HG03342 (cell line): ENCODE results near the gene C17orf114.

Experiments used
- ATAC-seq: cut with Tn5 transposase; IDR thresholded peaks from one replicate; pipeline ENCODE4 v1.9.1; 2021; ENCODE audit warnings: mild to moderate bottlenecking, moderate library complexity; ENCODE audit not compliant: unreplicated experiment

The C17orf114 gene

GRCh38 chr17:4802228-4802627 lies at the start of gene C17orf114:
TSS of gene C17orf114 (minus strand) at chr17:4802328.
- no peak for ATAC-seq

- no peak for ATAC-seq
Measured at GRCh38 chr17:4851084-4851483, 49.0 kb upstream of the C17orf114 start.

- ATAC-seq: no peak
Measured at GRCh38 chr17:4850246-4850645, 48.1 kb upstream of the C17orf114 start.

- ATAC-seq: no peak
Measured at GRCh38 chr17:4849011-4849536, 46.9 kb upstream of the C17orf114 start.

GRCh38 chr17:4846635-4847390 lies 44.7 kb upstream of the C17orf114 start:
- ATAC-seq: no peak

GRCh38 chr17:4845118-4845517 lies 43.0 kb upstream of the C17orf114 start:
- ATAC-seq: no peak

- ATAC-seq: no peak
Measured at GRCh38 chr17:4843321-4844000, 41.3 kb upstream of the C17orf114 start.

GRCh38 chr17:4842376-4842775 lies 40.2 kb upstream of the C17orf114 start:
- ATAC-seq: no peak

GRCh38 chr17:4840893-4841242 lies 38.7 kb upstream of the C17orf114 start:
- no peak for ATAC-seq

- ATAC-seq: no peak
Measured at GRCh38 chr17:4839965-4840892, 38.1 kb upstream of the C17orf114 start.

GRCh38 chr17:4839221-4839620 lies 37.1 kb upstream of the C17orf114 start:
- ATAC-seq: no peak

GRCh38 chr17:4838309-4838785 lies 36.2 kb upstream of the C17orf114 start:
- ATAC-seq: no peak

GRCh38 chr17:4837471-4838308 lies 35.6 kb upstream of the C17orf114 start:
- no peak for ATAC-seq

- ATAC-seq: no peak
Measured at GRCh38 chr17:4836221-4836620, 34.1 kb upstream of the C17orf114 start.

- ATAC-seq: no peak
Measured at GRCh38 chr17:4834681-4835020, 32.5 kb upstream of the C17orf114 start.

- ATAC-seq: no peak
Measured at GRCh38 chr17:4833941-4834680, 32.0 kb upstream of the C17orf114 start.

GRCh38 chr17:4833178-4833940 lies 31.2 kb upstream of the C17orf114 start, which contains the start of gene MINK1:
TSS of gene MINK1 (plus strand) at chr17:4833340. CDS start at chr17:4833584, 244 bp downstream.
- ATAC-seq: peak; percentile 79

- ATAC-seq: peak; percentile 15
Measured at GRCh38 chr17:4832829-4833177, 30.7 kb upstream of the C17orf114 start.

GRCh38 chr17:4827399-4827798 lies 25.3 kb upstream of the C17orf114 start:
- no peak for ATAC-seq
